Effector memory CD8-positive, alpha-beta T cell (primary cell): Measurements from ENCODE around the gene OR4K5.

ENCODE experiments used
- ATAC-seq: fragments of 150-1000 bp; cut with Tn5 transposase; replicated peaks from 2 replicates; pipeline ENCODE4 v1.10.0; 2021; ENCODE audit warnings: mild to moderate bottlenecking, moderate library complexity
- DNase-seq, 3 experiments: peaks; one replicate each; pipeline ENCODE4 v3.0.0; 2021
- H3K27ac Mint-ChIP-seq, 2 donors: one replicate each; pipeline ENCODE4 v1.8.0; 2022; ENCODE audit warnings: mild to moderate bottlenecking in 2 of 2, mixed read lengths in 2 of 2, moderate library complexity in 2 of 2
- H3K27me3 Mint-ChIP-seq, 2 donors: one replicate each; pipeline ENCODE4 v1.8.0; 2022; ENCODE audit warnings: mixed read lengths in 2 of 2
- H3K36me3 Mint-ChIP-seq: one replicate; pipeline ENCODE4 v1.8.0; 2022; ENCODE audit warnings: mild to moderate bottlenecking, moderate library complexity, mixed read lengths; ENCODE audit not compliant: insufficient read depth
- H3K4me1 Mint-ChIP-seq, 2 donors: one replicate each; pipeline ENCODE4 v1.8.0; 2022; ENCODE audit warnings: low read depth in 2 of 2, mixed read lengths in 2 of 2
- H3K4me3 Mint-ChIP-seq, 2 donors: one replicate each; pipeline ENCODE4 v1.8.0; 2022; ENCODE audit warnings: mild to moderate bottlenecking in 2 of 2, mixed read lengths in 2 of 2, moderate library complexity in 2 of 2
- H3K9me3 Mint-ChIP-seq, 2 donors: one replicate each; pipeline ENCODE4 v1.8.0; 2022; ENCODE audit warnings: mixed read lengths in 2 of 2
- total RNA-seq, 9 experiments: gene quantifications; one replicate each; lab custom pipeline; 2026; lab: John Stamatoyannopoulos, UW

OR4K5 gene, protein sequence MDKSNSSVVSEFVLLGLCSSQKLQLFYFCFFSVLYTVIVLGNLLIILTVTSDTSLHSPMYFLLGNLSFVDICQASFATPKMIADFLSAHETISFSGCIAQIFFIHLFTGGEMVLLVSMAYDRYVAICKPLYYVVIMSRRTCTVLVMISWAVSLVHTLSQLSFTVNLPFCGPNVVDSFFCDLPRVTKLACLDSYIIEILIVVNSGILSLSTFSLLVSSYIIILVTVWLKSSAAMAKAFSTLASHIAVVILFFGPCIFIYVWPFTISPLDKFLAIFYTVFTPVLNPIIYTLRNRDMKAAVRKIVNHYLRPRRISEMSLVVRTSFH
- total RNA-seq = 0 reads per million in 9 experiments

DNA sequence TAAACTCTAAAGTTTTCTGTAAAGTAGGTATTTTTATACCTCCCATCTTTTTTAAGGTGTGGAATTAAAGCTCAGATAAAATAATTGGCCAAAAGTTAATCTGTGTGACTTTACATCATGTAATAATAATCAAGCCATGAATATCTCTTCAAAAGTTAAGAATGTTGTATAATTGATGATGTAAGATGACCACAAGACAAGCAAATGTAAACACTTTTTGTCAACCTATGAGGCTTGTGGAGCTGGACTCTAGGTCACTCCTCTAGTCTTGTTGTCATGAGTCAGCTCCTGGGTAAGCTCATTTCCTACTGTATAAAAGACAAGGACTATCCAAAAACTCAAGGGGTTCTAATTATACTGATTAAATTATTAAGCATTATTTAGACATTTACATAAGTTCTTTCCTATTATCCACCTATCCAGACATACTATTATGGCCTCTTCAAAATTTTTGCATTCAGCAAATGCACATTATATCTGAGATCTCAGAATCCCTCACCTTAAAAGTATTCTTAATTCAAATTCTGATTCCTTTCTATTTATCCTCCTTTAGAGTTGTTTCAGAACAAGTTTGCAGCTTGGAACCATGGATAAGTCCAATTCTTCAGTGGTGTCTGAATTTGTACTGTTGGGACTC is at the start of gene OR4K5:
TSS of gene OR4K5 (plus strand) at position 587 of the 637 bp plus-strand sequence. CDS start at position 587, 0 bp downstream.
- no peaks in the 10 kb centered on the region for H3K4me1 Mint-ChIP-seq
- DNase-seq (no peak), ATAC-seq (no peak)
- no peaks in the 10 kb centered on the region for H3K27me3 Mint-ChIP-seq
- H3K36me3 Mint-ChIP-seq = no peaks in the 10 kb centered on the region
- no peaks in the 10 kb centered on the region for H3K9me3 Mint-ChIP-seq
- H3K4me3 Mint-ChIP-seq = no peak within 1 kb of the TSS
- no peak within 1 kb of the TSS for H3K27ac Mint-ChIP-seq

DNA sequence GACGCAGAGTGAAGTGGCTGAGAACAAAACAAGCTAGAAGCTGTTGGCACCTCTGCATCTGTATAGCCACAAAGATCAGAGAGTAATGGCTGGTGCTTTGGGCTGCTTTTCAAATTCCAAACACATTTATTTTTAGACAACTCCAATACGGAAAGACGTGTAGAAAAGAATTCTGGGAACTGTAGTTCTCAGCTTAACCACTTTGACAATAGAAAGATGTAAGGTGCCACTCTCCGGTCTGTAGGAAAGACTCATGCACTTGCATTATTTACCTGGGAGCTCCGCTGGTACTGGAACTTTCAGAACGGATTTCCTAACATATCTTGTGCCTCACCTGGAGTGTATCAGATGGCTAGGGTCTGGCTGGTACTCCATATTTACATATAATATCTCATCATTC is 47.2 kb upstream of the OR4K5 start:
- no peaks in the 10 kb centered on the region for H3K9me3 Mint-ChIP-seq
- no peak overlapping the region for H3K27ac Mint-ChIP-seq
- no peak for ATAC-seq
- H3K36me3 Mint-ChIP-seq = no peaks in the 10 kb centered on the region
- DNase-seq = no peak
- H3K27me3 Mint-ChIP-seq = no peaks in the 10 kb centered on the region
- no peak overlapping the region for H3K4me3 Mint-ChIP-seq
- H3K4me1 Mint-ChIP-seq = no peaks in the 10 kb centered on the region

DNA sequence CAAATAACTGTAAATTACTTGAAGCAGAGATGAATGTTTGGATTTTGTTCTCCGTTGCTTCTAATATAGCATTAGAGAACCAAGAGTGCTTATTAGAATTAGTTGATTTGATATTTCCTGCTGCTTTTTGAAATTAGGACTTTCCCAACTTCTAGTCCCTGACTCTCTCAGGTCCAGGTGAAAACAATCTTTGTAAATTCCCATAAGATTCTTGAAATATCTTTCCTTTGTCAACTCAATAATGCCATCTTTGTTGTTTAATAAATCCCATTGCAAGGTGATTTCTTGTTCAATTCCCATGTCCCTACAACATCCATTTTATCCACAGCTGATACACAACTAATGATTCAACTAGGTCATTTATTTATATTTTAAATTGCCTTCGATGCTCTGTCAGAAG is 45.6 kb upstream of the OR4K5 start, which contains the start of gene OR4K2:
TSS of gene OR4K2 (plus strand) at position 301 of the 400 bp plus-strand sequence. CDS start 1,126 bp downstream, outside the sequence.
- no peaks in the 10 kb centered on the region for H3K27me3 Mint-ChIP-seq
- H3K9me3 Mint-ChIP-seq = no peaks in the 10 kb centered on the region
- no peaks in the 10 kb centered on the region for H3K4me1 Mint-ChIP-seq
- H3K36me3 Mint-ChIP-seq = no peaks in the 10 kb centered on the region
- no peak within 1 kb of the TSS for H3K27ac Mint-ChIP-seq
- ATAC-seq = no peak
- DNase-seq = no peak
- no peak within 1 kb of the TSS for H3K4me3 Mint-ChIP-seq

DNA sequence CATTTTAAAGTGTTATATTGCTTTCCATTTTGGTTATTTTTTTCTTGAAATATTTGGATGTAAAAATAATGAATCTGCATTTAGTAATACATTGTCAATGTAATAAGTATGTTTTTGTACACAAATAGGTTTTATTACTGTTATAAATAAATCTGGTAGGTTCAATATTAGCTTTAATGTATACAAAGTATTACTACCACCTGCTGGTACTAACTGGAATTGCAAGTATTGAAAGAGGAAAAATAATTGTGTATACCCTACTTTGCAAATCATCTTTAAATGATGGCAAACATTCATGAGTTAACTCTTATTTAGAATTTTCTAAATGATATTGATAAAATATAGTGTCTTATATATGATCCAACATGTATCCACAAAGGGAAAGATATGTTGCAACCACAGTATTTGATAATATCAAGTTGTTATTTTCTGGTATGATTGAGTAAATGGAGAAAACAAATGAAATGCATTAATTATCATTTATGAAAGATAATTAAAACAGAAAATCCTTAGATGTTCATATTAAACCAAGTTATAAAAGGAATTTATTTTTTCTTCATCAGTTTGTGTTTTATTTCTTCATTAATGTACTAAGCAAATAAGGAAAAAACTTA is 42.3 kb upstream of the OR4K5 start:
- Mint-ChIP-seq H3K4me3 (no peak overlapping the region), H3K9me3 (no peaks in the 10 kb centered on the region), H3K27ac (no peak overlapping the region), H3K4me1 (no peaks in the 10 kb centered on the region), H3K36me3 (no peaks in the 10 kb centered on the region), H3K27me3 (no peaks in the 10 kb centered on the region)
- DNase-seq (no peak), ATAC-seq (no peak)

DNA sequence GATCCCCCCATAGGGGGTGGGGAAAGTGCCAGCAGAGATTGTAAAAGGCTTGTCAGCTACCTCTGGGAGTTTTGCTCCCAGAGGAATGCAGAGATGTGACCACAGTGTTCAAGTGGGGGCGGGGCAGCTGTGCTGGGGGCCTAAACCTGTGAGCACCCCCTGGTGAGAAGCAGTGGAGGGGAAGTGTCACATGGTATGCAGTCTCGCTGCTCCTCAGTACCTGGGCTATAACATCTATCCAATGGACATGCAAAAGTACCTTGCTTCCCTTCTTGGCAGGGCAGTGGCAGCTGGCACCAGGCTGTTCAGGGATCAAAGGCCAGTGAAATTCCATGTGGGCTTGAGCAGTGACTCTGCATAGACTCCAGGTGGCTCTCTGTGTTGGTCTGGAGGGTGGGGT is 25.1 kb upstream of the OR4K5 start:
- Mint-ChIP-seq H3K4me3 (no peak overlapping the region), H3K27me3 (peaks cover 0 to 10% of the 10 kb centered on the region in 2 donors), H3K36me3 (no peaks in the 10 kb centered on the region), H3K4me1 (no peaks in the 10 kb centered on the region), H3K9me3 (peaks cover 20 to 29% of the 10 kb centered on the region in 2 donors), H3K27ac (no peak overlapping the region)
- ATAC-seq (no peak), DNase-seq (no peak)

DNA sequence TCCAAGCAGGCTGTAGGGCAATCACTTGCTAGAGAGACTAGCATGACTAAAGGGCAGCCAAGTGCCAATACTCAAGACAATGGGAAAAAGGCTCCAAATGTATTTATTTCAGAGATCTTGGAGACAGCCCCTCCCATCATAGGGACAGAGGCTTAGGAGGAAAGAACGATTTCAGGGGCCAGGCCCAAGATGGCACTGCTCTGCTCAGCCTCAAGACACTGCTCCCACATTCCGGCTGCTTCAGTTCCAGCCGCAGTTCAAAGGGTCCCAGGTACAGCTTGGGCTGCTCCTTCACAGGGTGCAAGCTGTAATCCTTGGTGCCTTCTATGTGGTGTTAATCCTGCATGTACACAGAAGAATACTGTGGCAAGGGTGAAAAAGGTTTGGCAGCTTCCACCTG is 19.4 kb upstream of the OR4K5 start:
- Mint-ChIP-seq H3K36me3 (no peaks in the 10 kb centered on the region), H3K9me3 (peaks cover 11 to 17% of the 10 kb centered on the region in 2 donors)

DNA sequence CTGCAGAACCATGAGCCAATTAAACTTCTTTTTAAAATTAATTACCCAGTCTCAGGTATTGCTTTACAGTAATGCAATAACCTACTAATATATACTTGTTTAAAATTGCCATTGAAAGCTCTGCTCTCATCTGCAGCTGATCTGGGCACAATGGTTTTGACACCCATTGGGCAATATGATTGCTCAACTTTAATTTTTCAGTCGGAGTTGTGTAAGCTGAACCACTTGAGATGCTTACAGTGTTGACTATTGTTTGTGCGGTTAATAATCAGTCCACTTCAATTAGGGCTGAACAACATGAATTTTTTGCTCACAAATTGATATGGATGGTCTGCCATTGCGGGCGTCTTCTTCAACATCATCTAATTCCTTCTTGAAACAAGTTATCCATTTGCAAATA is 18.0 kb upstream of the OR4K5 start:
- ATAC-seq = no peak
- no peaks in the 10 kb centered on the region for H3K4me1 Mint-ChIP-seq
- H3K36me3 Mint-ChIP-seq = no peaks in the 10 kb centered on the region
- H3K4me3 Mint-ChIP-seq = no peak overlapping the region
- DNase-seq = no peak
- no peak overlapping the region for H3K27ac Mint-ChIP-seq
- peaks cover 0 to 12% of the 10 kb centered on the region in 2 donors for H3K27me3 Mint-ChIP-seq
- H3K9me3 Mint-ChIP-seq = peaks cover 3 to 10% of the 10 kb centered on the region in 2 donors

More for the DNA sequence above, 19.4 kb upstream of the OR4K5 start:
- Mint-ChIP-seq H3K4me1 (no peaks in the 10 kb centered on the region), H3K27me3 (peaks cover 0 to 12% of the 10 kb centered on the region in 2 donors), H3K4me3 (no peak overlapping the region), H3K27ac (no peak overlapping the region)
- DNase-seq (no peak), ATAC-seq (no peak)

DNA sequence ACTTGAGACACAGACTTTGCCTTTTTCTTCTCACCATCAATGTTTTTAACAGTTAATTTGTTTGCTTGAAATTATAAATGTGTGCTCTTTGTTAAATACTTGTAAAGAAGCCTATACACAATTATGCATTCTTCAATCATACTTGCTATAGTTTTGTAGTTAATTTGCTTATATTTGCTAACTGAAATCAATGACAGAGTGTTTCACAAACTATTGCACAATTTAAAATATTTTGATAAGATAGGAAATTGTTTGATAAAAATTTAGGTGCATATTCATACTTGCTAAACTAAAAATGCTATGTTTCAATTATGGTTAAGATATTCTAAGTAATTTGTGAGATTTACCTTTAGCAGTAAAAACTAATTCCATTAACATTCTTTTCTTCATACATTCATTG is 13.7 kb upstream of the OR4K5 start:
- Mint-ChIP-seq H3K27ac (no peak overlapping the region), H3K4me3 (no peak overlapping the region), H3K9me3 (peaks cover 5 to 14% of the 10 kb centered on the region in 2 donors), H3K4me1 (no peaks in the 10 kb centered on the region), H3K36me3 (no peaks in the 10 kb centered on the region), H3K27me3 (peaks cover 6 to 18% of the 10 kb centered on the region in 2 donors)
- no peak for ATAC-seq
- no peak for DNase-seq

DNA sequence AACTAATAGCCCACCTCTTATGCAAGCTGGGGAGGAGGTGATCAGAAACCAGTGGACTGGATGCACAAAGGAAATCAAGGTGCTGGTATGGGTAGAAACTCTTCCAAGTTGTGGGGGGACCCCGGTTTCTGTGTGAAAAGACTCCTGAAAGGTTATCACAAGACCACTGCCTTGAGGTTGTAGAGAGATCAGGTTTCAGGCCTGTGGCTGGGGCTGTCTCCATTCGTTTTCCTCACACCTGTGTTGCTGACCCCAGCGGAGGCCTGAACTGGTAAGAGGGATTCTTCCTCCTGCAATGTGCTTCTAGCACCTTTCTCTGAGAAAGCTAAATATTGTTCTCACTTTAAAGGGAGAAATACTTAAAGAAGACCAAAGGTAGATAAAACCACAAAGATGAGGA is 9.3 kb upstream of the OR4K5 start:
- Mint-ChIP-seq H3K9me3 (peaks cover 8 to 12% of the 10 kb centered on the region in 2 donors), H3K4me1 (no peaks in the 10 kb centered on the region), H3K36me3 (no peaks in the 10 kb centered on the region), H3K4me3 (no peak overlapping the region), H3K27me3 (peaks cover 6 to 10% of the 10 kb centered on the region in 2 donors), H3K27ac (no peak overlapping the region)
- ATAC-seq (no peak), DNase-seq (no peak)

DNA sequence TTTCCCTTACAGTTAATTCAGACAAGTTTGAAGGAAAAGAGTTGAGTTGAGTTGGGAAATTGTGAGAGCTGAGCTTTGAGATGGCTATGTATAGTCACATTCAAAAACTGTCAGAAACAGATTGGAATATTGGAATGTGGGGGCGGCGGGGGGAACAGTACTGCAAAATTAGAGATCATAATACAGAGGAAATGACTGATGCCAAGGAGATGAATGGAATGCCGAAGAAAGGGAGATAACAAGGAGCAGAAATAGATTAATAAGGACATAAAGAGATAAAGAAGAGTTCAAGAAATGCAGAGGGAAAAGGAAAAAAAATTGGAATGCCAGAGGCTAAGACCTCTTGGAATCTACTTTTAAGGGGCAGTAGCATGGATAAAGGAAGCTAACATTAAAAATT is 3.2 kb upstream of the OR4K5 start:
- Mint-ChIP-seq H3K9me3 (peaks cover 0 to 3% of the 10 kb centered on the region in 2 donors), H3K4me3 (no peak overlapping the region), H3K36me3 (no peaks in the 10 kb centered on the region), H3K4me1 (no peaks in the 10 kb centered on the region), H3K27me3 (no peaks in the 10 kb centered on the region), H3K27ac (no peak overlapping the region)
- ATAC-seq (no peak), DNase-seq (no peak)

DNA sequence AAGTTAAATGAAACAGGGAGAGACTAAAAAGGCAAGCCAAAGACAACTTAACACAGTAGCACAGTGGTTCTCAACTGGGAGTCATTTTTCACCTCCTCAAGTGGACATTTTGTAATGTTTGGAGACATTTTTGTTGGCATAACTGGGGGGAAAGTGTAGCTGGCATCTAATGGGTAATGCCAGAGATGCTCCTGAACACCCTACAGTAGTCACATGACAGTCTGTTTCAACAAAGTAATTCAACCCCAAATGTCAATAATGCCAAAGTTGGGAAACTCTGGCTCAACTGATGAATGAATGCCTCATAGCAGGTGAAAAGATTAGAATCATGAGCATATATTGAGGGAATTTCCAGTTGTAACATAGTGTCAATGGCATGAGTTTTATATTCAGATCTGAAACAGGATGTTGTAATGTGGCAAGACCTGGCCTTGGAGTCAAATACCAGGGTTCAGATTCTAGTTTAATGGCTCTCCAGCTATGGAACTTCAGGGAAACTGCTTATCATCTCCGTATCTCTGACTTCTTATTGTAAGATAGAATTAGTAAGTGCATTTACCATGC is 2.4 kb upstream of the OR4K5 start:
- Mint-ChIP-seq H3K9me3 (peaks cover 0 to 2% of the 10 kb centered on the region in 2 donors), H3K36me3 (no peaks in the 10 kb centered on the region), H3K27ac (no peak overlapping the region), H3K4me3 (no peak overlapping the region), H3K27me3 (no peaks in the 10 kb centered on the region), H3K4me1 (no peaks in the 10 kb centered on the region)
- ATAC-seq = no peak
- DNase-seq = no peak

DNA sequence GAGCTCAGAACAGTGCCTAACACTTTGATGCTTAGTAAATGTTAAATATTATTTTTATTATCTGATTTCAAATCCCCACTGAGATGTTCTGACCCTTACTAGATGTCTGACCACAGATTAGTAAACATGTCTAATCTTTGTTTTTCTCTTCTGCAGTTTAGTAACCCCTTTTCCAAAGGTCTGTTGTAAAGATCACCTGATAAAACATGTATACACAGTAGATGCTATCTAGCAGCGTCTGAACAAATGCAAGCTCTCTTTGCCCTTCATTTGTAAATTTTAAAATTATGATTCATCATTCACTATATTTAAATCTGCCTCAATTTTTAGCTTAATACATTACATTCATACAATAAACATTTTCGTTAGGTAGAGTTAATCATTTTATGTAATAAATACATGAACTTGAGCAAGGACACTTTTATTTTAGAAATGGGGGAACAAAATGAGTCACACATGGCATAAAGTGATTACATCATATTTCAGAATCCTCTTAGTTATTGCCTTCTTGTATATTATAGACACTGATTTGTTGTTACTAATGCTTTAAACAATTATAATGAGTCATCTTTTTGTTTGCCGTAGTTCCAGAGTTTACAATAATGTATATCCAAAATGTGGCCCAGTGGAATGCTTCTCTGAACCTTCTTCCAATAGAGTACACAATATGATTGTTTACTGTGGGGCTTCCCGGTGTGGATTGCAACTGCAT is 1.7 kb upstream of the OR4K5 start:
- no peak for DNase-seq
- no peaks in the 10 kb centered on the region for H3K27me3 Mint-ChIP-seq
- no peak overlapping the region for H3K27ac Mint-ChIP-seq
- no peak for ATAC-seq
- H3K9me3 Mint-ChIP-seq = no peaks in the 10 kb centered on the region
- H3K4me1 Mint-ChIP-seq = no peaks in the 10 kb centered on the region
- no peak overlapping the region for H3K4me3 Mint-ChIP-seq
- H3K36me3 Mint-ChIP-seq = no peaks in the 10 kb centered on the region

DNA sequence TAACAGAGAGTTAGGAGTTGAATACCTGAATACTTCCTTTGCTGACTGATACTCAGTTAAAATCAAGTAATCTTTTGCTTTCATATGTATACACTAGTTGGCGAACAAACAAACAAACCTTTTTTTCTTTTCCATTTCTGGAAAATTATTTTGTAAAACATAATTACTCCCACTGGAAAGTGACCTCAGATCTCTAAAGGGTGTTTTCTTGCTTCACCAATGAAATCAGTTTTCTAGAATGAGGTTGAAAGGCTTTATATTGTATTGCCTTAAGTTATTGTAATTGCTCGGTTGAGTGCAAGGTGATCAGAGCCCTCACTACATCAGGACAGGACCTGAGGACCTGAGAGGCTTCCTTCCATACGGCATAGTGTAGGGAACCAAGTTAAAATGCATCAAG is 10.2 kb downstream of the OR4K5 start, which contains the start of gene OR4K1:
TSS of gene OR4K1 (plus strand) at position 301 of the 400 bp plus-strand sequence. CDS start 4,750 bp downstream, outside the sequence.
- Mint-ChIP-seq H3K9me3 (peaks cover 0 to 4% of the 10 kb centered on the region in 2 donors), H3K4me3 (no peak within 1 kb of the TSS), H3K4me1 (no peaks in the 10 kb centered on the region), H3K27ac (no peak within 1 kb of the TSS), H3K27me3 (no peaks in the 10 kb centered on the region), H3K36me3 (no peaks in the 10 kb centered on the region)
- DNase-seq = no peak
- no peak for ATAC-seq
